CD4-positive, alpha-beta T cell (primary cell): ENCODE results near the gene ZNF428. TPM values are rescaled to one million over a fixed set of nuclear protein-coding genes. Genes with fewer than 3 reads are reported as not detected.

Source experiments
- ATAC-seq: fragments of 200-7000 bp; cut with Tn5 transposase; one replicate; pipeline ENCODE4 v1.10.0; 2022; ENCODE audit warnings: mild to moderate bottlenecking; ENCODE audit not compliant: poor library complexity
- CTCF ChIA-PET: fragments of 350-600 bp; sonication (Branson Sonifier 250); formaldehyde crosslinking; loops from one replicate; lab custom pipeline; 2021; ENCODE audit warnings: antibody characterized with exemption, inconsistent platforms; lab: Charles Lee
- POLR2A ChIA-PET: fragments of 350-600 bp; sonication (Branson Sonifier 250); formaldehyde crosslinking; loops from one replicate; lab custom pipeline; 2021; ENCODE audit warnings: antibody characterized with exemption, inconsistent platforms; lab: Charles Lee
- DNase-seq, 14 experiments: peaks; one replicate each; pipeline ENCODE4 v3.0.0-alpha.2; 2013 to 2020; ENCODE audit warnings: mixed read lengths in 2 of 14
- H3K27ac ChIP-seq, 2 donors: one replicate each; pipeline versions ENCODE4 v1.5.1 to v1.7.0; 2013; ENCODE audit warnings: low read length in 2 of 2, low read depth in 1 of 2, mild to moderate bottlenecking in 1 of 2
- H3K27me3 ChIP-seq, 2 experiments: 1 replicate in 1 of 2; 2 replicates in 1 of 2; pipeline versions ENCODE4 v1.6.1 to v1.7.0; 2013; ENCODE audit warnings: low read length in 2 of 2, control low read depth in 1 of 2, mild to moderate bottlenecking in 1 of 2, moderate library complexity in 1 of 2; ENCODE audit not compliant: insufficient read depth in 2 of 2, control insufficient read depth in 1 of 2
- H3K36me3 ChIP-seq: one replicate; pipeline ENCODE4 v1.6.1; 2013; ENCODE audit warnings: low read length, control low read depth; ENCODE audit not compliant: insufficient read depth
- H3K4me1 ChIP-seq: one replicate; pipeline ENCODE4 v1.6.1; 2013; ENCODE audit warnings: low read length, control low read depth; ENCODE audit not compliant: insufficient read depth
- H3K4me3 ChIP-seq: one replicate; pipeline ENCODE4 v1.5.1; 2013; ENCODE audit warnings: mild to moderate bottlenecking, low read length, moderate library complexity
- H3K9me3 ChIP-seq, 2 experiments: 1 replicate in 1 of 2; 2 replicates in 1 of 2; pipeline versions ENCODE4 v1.6.1 to v1.7.0; 2013; ENCODE audit warnings: low read length in 2 of 2, mild to moderate bottlenecking in 2 of 2, control low read depth in 1 of 2, moderate library complexity in 1 of 2; ENCODE audit not compliant: control insufficient read depth in 1 of 2, insufficient read depth in 1 of 2
- H3K27ac Mint-ChIP-seq: one replicate; pipeline ENCODE4 v1.8.0; 2020; ENCODE audit warnings: mixed read lengths
- H3K27me3 Mint-ChIP-seq: one replicate; pipeline ENCODE4 v1.8.0; 2021; ENCODE audit warnings: mixed read lengths
- H3K36me3 Mint-ChIP-seq: one replicate; pipeline ENCODE4 v1.8.0; 2021; ENCODE audit warnings: low read depth, mixed read lengths
- H3K4me1 Mint-ChIP-seq: one replicate; pipeline ENCODE4 v1.8.0; 2021; ENCODE audit warnings: low read depth, mixed read lengths
- H3K4me3 Mint-ChIP-seq: one replicate; pipeline ENCODE4 v1.8.0; 2020; ENCODE audit warnings: mild to moderate bottlenecking, mixed read lengths
- H3K9me3 Mint-ChIP-seq: one replicate; pipeline ENCODE4 v1.8.0; 2020; ENCODE audit warnings: mixed read lengths
- intact Hi-C, 2 experiments: fragments of 100-400 bp; cut with DNase I in 1 of 2; cut with micrococcal nuclease in 1 of 2; formaldehyde crosslinking; loops; one replicate each; pipeline versions ENCODE4 v1.15.1 to v1.9.0; 2023 to 2025; cut with DNase I, micrococcal nuclease
- total RNA-seq, 174 experiments: library from RNA in 2 of 174; stranded (reverse) in 2 of 174; gene quantifications; one replicate each; pipeline ENCODE4 v1.2.3 and lab custom pipeline; 2021 to 2026
- TF ChIP-seq, protein P1 (sequence below): fragments of 200-600 bp; IDR thresholded peaks from one replicate; pipeline ENCODE4 v1.8.0; 2022; ENCODE audit warnings: antibody characterized with exemption, mild to moderate bottlenecking

Gene ZNF428
- total RNA-seq, 2 experiments from 2014 or later: 22.3 to 24.8 TPM

DNA sequence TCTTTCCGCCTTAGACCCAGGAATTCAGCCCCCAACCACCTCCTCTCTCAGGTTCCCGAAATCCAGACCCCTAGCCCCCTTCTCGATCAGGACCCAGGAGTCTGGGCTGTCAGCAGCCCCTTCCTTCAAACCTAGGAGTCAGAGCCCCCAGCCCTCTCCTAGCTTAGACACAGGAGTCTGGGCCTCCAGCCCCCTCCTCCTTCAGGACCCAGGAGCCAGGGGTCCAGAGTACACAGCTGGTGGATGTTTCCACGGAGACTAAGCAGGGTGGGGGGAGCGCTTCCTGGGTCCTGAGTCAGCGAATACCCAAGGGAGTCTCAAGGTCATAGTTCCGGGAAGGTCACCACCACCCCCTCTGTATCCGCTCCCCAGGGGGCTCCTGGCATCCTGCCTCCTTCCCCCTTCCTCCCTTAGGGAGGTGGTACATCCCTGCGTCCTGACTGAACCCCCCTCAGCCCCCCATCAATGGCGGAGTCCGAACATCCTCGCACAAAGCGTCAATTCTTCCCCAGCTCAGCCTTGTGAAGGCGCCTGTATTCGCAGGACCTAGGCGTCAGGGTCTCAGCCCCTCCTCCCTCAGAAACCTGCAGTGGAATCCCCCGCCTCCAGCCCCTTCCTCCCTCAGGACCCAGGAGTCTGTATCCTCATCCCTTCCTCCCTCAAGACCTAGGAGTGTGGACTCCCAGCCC, 15.6 kb upstream of the ZNF428 start:
- Histone ChIP-seq H3K27ac (no peak overlapping the region), H3K9me3 (no peaks in the 10 kb centered on the region), H3K4me1 (peaks cover 12% of the 10 kb centered on the region), H3K4me3 (no peak overlapping the region), H3K36me3 (no peaks in the 10 kb centered on the region), H3K27me3 (peaks cover 11 to 27% of the 10 kb centered on the region in 2 experiments)
- intact Hi-C loops: loop anchor here in 1 of 2 experiments (5.0 kb wide), 1 partner anchor 77 kb away; no protein-coding TSS in a partner anchor
- POLR2A ChIA-PET: no interaction called here
- Mint-ChIP-seq H3K9me3 (no peaks in the 10 kb centered on the region), H3K4me1 (peaks cover 9% of the 10 kb centered on the region), H3K36me3 (no peaks in the 10 kb centered on the region), H3K27me3 (peaks cover 37% of the 10 kb centered on the region), H3K4me3 (no peak overlapping the region), H3K27ac (no peak overlapping the region)
- TF ChIP-seq, protein P1, sequence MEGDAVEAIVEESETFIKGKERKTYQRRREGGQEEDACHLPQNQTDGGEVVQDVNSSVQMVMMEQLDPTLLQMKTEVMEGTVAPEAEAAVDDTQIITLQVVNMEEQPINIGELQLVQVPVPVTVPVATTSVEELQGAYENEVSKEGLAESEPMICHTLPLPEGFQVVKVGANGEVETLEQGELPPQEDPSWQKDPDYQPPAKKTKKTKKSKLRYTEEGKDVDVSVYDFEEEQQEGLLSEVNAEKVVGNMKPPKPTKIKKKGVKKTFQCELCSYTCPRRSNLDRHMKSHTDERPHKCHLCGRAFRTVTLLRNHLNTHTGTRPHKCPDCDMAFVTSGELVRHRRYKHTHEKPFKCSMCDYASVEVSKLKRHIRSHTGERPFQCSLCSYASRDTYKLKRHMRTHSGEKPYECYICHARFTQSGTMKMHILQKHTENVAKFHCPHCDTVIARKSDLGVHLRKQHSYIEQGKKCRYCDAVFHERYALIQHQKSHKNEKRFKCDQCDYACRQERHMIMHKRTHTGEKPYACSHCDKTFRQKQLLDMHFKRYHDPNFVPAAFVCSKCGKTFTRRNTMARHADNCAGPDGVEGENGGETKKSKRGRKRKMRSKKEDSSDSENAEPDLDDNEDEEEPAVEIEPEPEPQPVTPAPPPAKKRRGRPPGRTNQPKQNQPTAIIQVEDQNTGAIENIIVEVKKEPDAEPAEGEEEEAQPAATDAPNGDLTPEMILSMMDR: no peak
- no peak for ATAC-seq
- CTCF ChIA-PET: no interaction called here
- DNase-seq: no peak

DNA sequence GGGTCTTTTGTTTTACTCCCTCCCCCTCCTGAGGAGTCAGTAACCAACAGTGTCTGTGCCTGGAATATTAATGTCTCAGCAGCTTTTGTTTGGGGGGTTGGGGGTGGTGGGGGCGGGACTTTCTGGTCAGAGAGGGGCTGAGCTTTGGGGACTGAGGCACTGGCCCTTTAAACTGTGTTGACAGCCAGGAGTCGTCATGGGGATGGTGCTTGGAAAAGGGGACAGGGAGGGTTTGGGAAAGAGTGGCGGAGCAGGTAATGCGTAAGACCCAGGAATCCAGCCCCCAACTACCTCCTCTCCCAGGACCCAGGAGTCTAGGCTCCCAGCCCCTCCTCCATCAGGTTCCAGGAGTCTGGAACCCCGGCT, 15.1 kb upstream of the ZNF428 start:
- POLR2A ChIA-PET: no interaction called here

DNA sequence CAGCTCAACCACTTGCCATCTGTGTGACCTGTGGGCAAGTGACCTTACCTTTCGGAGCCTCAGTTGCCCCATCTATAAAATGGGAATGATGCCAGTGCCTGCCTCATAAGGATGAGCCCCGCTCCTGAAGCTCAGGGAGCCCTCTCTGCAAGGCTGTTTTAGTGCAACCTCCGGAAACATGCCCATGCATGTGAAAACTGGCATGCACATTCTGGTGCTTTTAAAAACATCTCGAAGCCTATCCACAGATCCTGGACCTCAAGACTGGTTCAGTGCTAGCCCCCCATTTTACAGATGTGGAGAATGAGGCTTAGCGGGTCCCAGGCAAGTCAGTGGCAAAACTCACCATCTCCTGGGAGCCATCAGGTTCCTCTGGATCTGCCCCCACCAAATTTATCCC, 14.6 kb upstream of the ZNF428 start:
- H3K27ac ChIP-seq: no peak overlapping the region
- ATAC-seq (no peak), DNase-seq (no peak)
- no peak overlapping the region for H3K4me3 ChIP-seq
- ChIA-PET CTCF (no interaction called here), POLR2A (no interaction called here)
- peaks cover 7% of the 10 kb centered on the region for H3K4me1 ChIP-seq
- H3K9me3 Mint-ChIP-seq: no peaks in the 10 kb centered on the region
- no peaks in the 10 kb centered on the region for H3K9me3 ChIP-seq
- no peak overlapping the region for H3K4me3 Mint-ChIP-seq
- peaks cover 11 to 25% of the 10 kb centered on the region in 2 experiments for H3K27me3 ChIP-seq
- no peaks in the 10 kb centered on the region for H3K36me3 Mint-ChIP-seq
- intact Hi-C loops: loop anchor here in 1 of 2 experiments (5.0 kb wide), 1 partner anchor 78 kb away; no protein-coding TSS in a partner anchor
- no peak overlapping the region for H3K27ac Mint-ChIP-seq
- TF ChIP-seq, protein P1: no peak
- H3K36me3 ChIP-seq: no peaks in the 10 kb centered on the region
- peaks cover 35% of the 10 kb centered on the region for H3K27me3 Mint-ChIP-seq
- peaks cover 7% of the 10 kb centered on the region for H3K4me1 Mint-ChIP-seq

More for the DNA sequence above, 15.1 kb upstream of the ZNF428 start:
- Histone ChIP-seq H3K4me3 (no peak overlapping the region), H3K27ac (no peak overlapping the region), H3K36me3 (no peaks in the 10 kb centered on the region), H3K4me1 (peaks cover 9% of the 10 kb centered on the region), H3K9me3 (no peaks in the 10 kb centered on the region), H3K27me3 (peaks cover 11 to 27% of the 10 kb centered on the region in 2 experiments)
- Mint-ChIP-seq H3K4me1 (peaks cover 9% of the 10 kb centered on the region), H3K27ac (no peak overlapping the region), H3K27me3 (peaks cover 37% of the 10 kb centered on the region), H3K9me3 (no peaks in the 10 kb centered on the region), H3K4me3 (no peak overlapping the region), H3K36me3 (no peaks in the 10 kb centered on the region)
- TF ChIP-seq, protein P1: no peak
- ATAC-seq (no peak), DNase-seq (no peak)
- intact Hi-C loops: loop anchor here in 1 of 2 experiments (5.0 kb wide), 1 partner anchor 78 kb away; no protein-coding TSS in a partner anchor
- CTCF ChIA-PET: no interaction called here
